ENCODE results near the gene CDC42BPA.

DNA sequence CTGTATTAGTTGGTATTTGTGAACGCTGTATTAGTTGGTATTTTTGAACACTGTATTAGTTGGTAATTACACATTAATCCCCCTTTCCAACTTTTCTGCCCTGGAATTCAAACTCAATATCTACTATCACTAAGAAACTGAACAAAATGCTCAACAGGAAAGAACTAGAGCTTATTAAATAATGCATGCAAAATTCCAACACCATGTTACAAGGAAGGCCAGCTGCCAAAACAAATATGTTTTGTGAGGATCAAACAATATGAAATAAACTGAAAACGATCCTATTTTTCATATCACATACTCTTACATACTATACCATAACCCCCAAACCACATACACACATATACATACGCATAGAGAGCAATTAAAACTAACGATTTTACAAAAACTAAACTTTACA lies 104.9 kb downstream of the CDC42BPA start:
- no peak for TF ChIP-seq POLR2A (IDR thresholded peaks at IDR 0.05)
- TF ChIP-seq, protein P1, sequence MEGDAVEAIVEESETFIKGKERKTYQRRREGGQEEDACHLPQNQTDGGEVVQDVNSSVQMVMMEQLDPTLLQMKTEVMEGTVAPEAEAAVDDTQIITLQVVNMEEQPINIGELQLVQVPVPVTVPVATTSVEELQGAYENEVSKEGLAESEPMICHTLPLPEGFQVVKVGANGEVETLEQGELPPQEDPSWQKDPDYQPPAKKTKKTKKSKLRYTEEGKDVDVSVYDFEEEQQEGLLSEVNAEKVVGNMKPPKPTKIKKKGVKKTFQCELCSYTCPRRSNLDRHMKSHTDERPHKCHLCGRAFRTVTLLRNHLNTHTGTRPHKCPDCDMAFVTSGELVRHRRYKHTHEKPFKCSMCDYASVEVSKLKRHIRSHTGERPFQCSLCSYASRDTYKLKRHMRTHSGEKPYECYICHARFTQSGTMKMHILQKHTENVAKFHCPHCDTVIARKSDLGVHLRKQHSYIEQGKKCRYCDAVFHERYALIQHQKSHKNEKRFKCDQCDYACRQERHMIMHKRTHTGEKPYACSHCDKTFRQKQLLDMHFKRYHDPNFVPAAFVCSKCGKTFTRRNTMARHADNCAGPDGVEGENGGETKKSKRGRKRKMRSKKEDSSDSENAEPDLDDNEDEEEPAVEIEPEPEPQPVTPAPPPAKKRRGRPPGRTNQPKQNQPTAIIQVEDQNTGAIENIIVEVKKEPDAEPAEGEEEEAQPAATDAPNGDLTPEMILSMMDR (IDR thresholded peaks at IDR 0.05), result no peak

Data from lower leg skin (tissue), 3 donors.